GM12878 (cell line): ENCODE data around the gene KIF21A. TPM values are rescaled to one million over a fixed set of nuclear protein-coding genes. Genes with fewer than 3 reads are reported as not detected.

Source experiments
- ATAC-seq: fragments of 200-7000 bp; cut with Tn5 transposase; 3 replicates; pipeline ENCODE4 v1.9.1; 2020; ENCODE audit warnings: mild to moderate bottlenecking, moderate library complexity
- Bru-seq: library from RNA; stranded (reverse); fragments of 400-500 nt; gene quantifications from one replicate; lab custom pipeline; 2021; lab: Mats Ljungman, UMichigan
- BruChase-seq, 2 experiments: library from RNA; stranded (reverse); fragments of 400-500 nt; gene quantifications; one replicate each; lab custom pipeline; 2021; lab: Mats Ljungman, UMichigan
- BruUV-seq: library from RNA; stranded (reverse); fragments of 400-500 nt; replicated peaks from 2 replicates; lab custom pipeline; 2021; lab: Mats Ljungman, UMichigan
- CTCF ChIA-PET: fragments of 300-600 bp; sonication (Branson Sonifier 250); formaldehyde crosslinking; extraction: SDS; loops from one replicate; lab custom pipeline; 2021; ENCODE audit warnings: inconsistent platforms; lab: Yijun Ruan, JAX
- POLR2A ChIA-PET: fragments of 350-600 bp; formaldehyde crosslinking; extraction: SDS; loops from one replicate; lab custom pipeline; 2021; ENCODE audit warnings: inconsistent platforms; lab: Charles Lee
- RAD21 ChIA-PET: fragments of 300-600 bp; sonication (Branson Sonifier 250); formaldehyde crosslinking; loops from one replicate; lab custom pipeline; 2023; ENCODE audit warnings: antibody characterized with exemption; ENCODE audit not compliant: unreplicated experiment; lab: Charles Lee
- SMC1A ChIA-PET: fragments of 300-600 bp; sonication (Branson Sonifier 250); formaldehyde crosslinking; loops from one replicate; lab custom pipeline; 2023; ENCODE audit not compliant: unreplicated experiment, uncharacterized antibody; lab: Charles Lee
- DNase-seq: peaks from one replicate; pipeline ENCODE4 v3.0.0-alpha.2; 2011; ENCODE audit warnings: low read depth, low spot score
- FAIRE-seq: peaks from 3 replicates; lab custom pipeline; 2011; peaks lifted over from hg19 to GRCh38; lab: Jason Lieb, UNC
- H2AFZ ChIP-seq: 2 replicates; pipeline ENCODE4 v1.6.0; 2011; ENCODE audit warnings: low read depth, low read length, control low read depth; ENCODE audit not compliant: control insufficient read depth
- H3K27ac ChIP-seq: 2 replicates; pipeline ENCODE4 v1.5.1; 2011; ENCODE audit warnings: control low read depth; ENCODE audit not compliant: control insufficient read depth, insufficient read depth
- H3K27me3 ChIP-seq, 2 experiments: replicated peaks in 1 of 2; 2 replicates each; pipeline versions ENCODE4 v1.6.0 to v1.6.1; 2011; ENCODE audit warnings: low read length in 1 of 2; ENCODE audit not compliant: control insufficient read depth in 2 of 2, insufficient read depth in 2 of 2
- H3K36me3 ChIP-seq, 2 experiments: 2 replicates each; pipeline ENCODE4 v1.5.1; 2011; ENCODE audit warnings: low read length in 1 of 2; ENCODE audit not compliant: control insufficient read depth in 2 of 2, insufficient read depth in 2 of 2
- H3K4me1 ChIP-seq: 2 replicates; pipeline ENCODE4 v1.6.1; 2011; ENCODE audit warnings: mild to moderate bottlenecking, low read length, moderate library complexity, mixed read lengths; ENCODE audit not compliant: control insufficient read depth, insufficient read depth
- H3K4me2 ChIP-seq: 2 replicates; pipeline ENCODE4 v1.6.0; 2011; ENCODE audit warnings: control low read depth; ENCODE audit not compliant: control insufficient read depth, insufficient read depth
- H3K4me3 ChIP-seq: fragments of 200-600 bp; sonication (generic); 2 replicates; pipeline ENCODE4 v1.5.1; 2016
- H3K79me2 ChIP-seq: 2 replicates; pipeline ENCODE4 v1.6.0; 2011; ENCODE audit warnings: low read length; ENCODE audit not compliant: control insufficient read depth, insufficient read depth
- H3K9ac ChIP-seq: 2 replicates; pipeline ENCODE4 v1.8.0; 2011; ENCODE audit warnings: low read length, control low read depth, mixed read lengths; ENCODE audit not compliant: control insufficient read depth, insufficient read depth
- H3K9me3 ChIP-seq: replicated peaks from 3 replicates; pipeline ENCODE4 v1.5.1; 2011; ENCODE audit warnings: mild to moderate bottlenecking, low read length; ENCODE audit not compliant: control insufficient read depth, insufficient read depth
- H4K20me1 ChIP-seq: 2 replicates; pipeline ENCODE4 v1.6.0; 2011; ENCODE audit not compliant: control insufficient read depth, insufficient read depth
- CHD2 ChIP-seq: IDR thresholded peaks from 2 replicates; pipeline ENCODE4 v1.6.1; 2011; ENCODE audit warnings: low read depth, low read length, improper control_type of control experiment, borderline replicate concordance
- NFYB ChIP-seq: IDR thresholded peaks from 2 replicates; pipeline ENCODE4 v1.6.1; 2011; ENCODE audit warnings: low read depth, mild to moderate bottlenecking, low read length, improper control_type of control experiment, moderate library complexity; ENCODE audit not compliant: insufficient read depth
- YY1 ChIP-seq: IDR thresholded peaks from 2 replicates; pipeline ENCODE4 v1.6.1; 2011; ENCODE audit warnings: low read depth, mild to moderate bottlenecking, low read length
- WGBS: methylation state at CpG from one replicate; pipeline ENCODE4 v1.1.6; 2016; ENCODE audit warnings: low lambda C conversion rate; ENCODE audit not compliant: insufficient replicate concordance, insufficient coverage; ENCODE audit errors: missing lambda C conversion rate; 5-methylcytosine and 5-hydroxymethylcytosine counted together
- in situ Hi-C: fragments of 300-500 bp; cut with MboI; formaldehyde crosslinking; loops from 9 replicates; pipeline ENCODE4 v1.14.3; 2018; ENCODE audit warnings: mixed read lengths
- intact Hi-C: fragments of 100-400 bp; cut with micrococcal nuclease; formaldehyde crosslinking; loops from one replicate; pipeline ENCODE4 v1.14.2; 2022; ENCODE audit not compliant: unreplicated experiment
- long read RNA-seq, 2 experiments: library from polyadenylated mRNA; unstranded; transcript quantifications; one replicate each; pipeline ENCODE4 v2.0.0, GENCODE V29; 2019 to 2020
- polyA minus RNA-seq, 3 experiments: library from RNA; depleted of rRNA, polyadenylated mRNA; stranded (reverse); fragments of >200 nt; gene quantifications; 2 replicates each; pipeline ENCODE4 v1.2.3, GENCODE V29; 2011
- polyA plus RNA-seq, 11 experiments: library from polyadenylated mRNA; depleted of rRNA in 4 of 11; unstranded in 6 of 11; stranded (reverse) in 5 of 11; fragments of >200 nt; fragmentation: Nextera tagmentation in 4 of 11; fragmentation: Illumina TruSeq in 1 of 11; extraction: Ambion mirVana in 4 of 11; extraction: Trizol in 1 of 11; gene quantifications; 1 replicate in 1 of 11; 2 replicates in 10 of 11; pipeline versions ENCODE4 v1.2.1 to v1.2.3, GENCODE V29; 2011 to 2016; ENCODE audit warnings: inconsistent platforms in 2 of 11, missing spikeins in 2 of 11, low read depth in 1 of 11
- total RNA-seq, 4 experiments: library from RNA; depleted of rRNA in 3 of 4; stranded (reverse); fragments of >200 nt in 3 of 4; fragmentation: Illumina TruSeq in 1 of 4; extraction: Trizol in 1 of 4; gene quantifications; 2 replicates each; pipeline versions ENCODE4 v1.2.1 to v1.2.3, GENCODE V29; 2013 to 2021
- TF ChIP-seq, protein P1 (sequence below): fragments of 450-650 bp; formaldehyde crosslinking; IDR thresholded peaks from 2 replicates; pipeline ENCODE4 v1.4.0; 2022; ENCODE audit warnings: mild to moderate bottlenecking, moderate library complexity

KIF21A gene, protein sequence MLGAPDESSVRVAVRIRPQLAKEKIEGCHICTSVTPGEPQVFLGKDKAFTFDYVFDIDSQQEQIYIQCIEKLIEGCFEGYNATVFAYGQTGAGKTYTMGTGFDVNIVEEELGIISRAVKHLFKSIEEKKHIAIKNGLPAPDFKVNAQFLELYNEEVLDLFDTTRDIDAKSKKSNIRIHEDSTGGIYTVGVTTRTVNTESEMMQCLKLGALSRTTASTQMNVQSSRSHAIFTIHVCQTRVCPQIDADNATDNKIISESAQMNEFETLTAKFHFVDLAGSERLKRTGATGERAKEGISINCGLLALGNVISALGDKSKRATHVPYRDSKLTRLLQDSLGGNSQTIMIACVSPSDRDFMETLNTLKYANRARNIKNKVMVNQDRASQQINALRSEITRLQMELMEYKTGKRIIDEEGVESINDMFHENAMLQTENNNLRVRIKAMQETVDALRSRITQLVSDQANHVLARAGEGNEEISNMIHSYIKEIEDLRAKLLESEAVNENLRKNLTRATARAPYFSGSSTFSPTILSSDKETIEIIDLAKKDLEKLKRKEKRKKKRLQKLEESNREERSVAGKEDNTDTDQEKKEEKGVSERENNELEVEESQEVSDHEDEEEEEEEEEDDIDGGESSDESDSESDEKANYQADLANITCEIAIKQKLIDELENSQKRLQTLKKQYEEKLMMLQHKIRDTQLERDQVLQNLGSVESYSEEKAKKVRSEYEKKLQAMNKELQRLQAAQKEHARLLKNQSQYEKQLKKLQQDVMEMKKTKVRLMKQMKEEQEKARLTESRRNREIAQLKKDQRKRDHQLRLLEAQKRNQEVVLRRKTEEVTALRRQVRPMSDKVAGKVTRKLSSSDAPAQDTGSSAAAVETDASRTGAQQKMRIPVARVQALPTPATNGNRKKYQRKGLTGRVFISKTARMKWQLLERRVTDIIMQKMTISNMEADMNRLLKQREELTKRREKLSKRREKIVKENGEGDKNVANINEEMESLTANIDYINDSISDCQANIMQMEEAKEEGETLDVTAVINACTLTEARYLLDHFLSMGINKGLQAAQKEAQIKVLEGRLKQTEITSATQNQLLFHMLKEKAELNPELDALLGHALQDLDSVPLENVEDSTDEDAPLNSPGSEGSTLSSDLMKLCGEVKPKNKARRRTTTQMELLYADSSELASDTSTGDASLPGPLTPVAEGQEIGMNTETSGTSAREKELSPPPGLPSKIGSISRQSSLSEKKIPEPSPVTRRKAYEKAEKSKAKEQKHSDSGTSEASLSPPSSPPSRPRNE (N-terminal part only)
- total RNA-seq (2013; cell fraction: nucleolus; rRNA removed) = 193 and 223 TPM in 2 replicates
- total RNA-seq (2014; rRNA removed) (28.7 and 41.4 TPM in 2 replicates), total RNA-seq (2014; rRNA removed; fragmentation: Illumina TruSeq; extraction: Trizol) (42.1 and 43.1 TPM in 2 replicates), total RNA-seq (2021) (31.1 and 31.5 TPM in 2 replicates), polyA plus RNA-seq (2011; rRNA removed) (24.4 and 33.5 TPM in 2 replicates), polyA plus RNA-seq (2014; fragmentation: Illumina TruSeq; extraction: Trizol) (36.7 and 43.0 TPM in 2 replicates), polyA plus RNA-seq (2014; fragmentation: Nextera tagmentation; extraction: Ambion mirVana) (10 to 100 TPM; 21.3 to 24.6 TPM), polyA plus RNA-seq (2014; rRNA removed) (17.2 and 22.9 TPM in 2 replicates), polyA plus RNA-seq (2016; fragmentation: Nextera tagmentation; extraction: Ambion mirVana) (10 to 100 TPM; 23.0 to 23.7 TPM), polyA minus RNA-seq (2011; rRNA and poly(A)+ RNA removed) (31.4 and 52.4 TPM in 2 replicates), Bru-seq, nascent RNA (percentile 70 among the genes with signal in this experiment), BruChase-seq, experiment 1, labeled RNA remaining after a 6-hour chase (percentile 71 among the genes with signal in this experiment), BruChase-seq, experiment 2, labeled RNA remaining after a 2-hour chase (percentile 68 among the genes with signal in this experiment)
- polyA plus RNA-seq (2011; ENCODE audit: low read depth) = 15.3 TPM
- 7.7 and 10.1 TPM in 2 replicates for polyA plus RNA-seq (2011; cell fraction: cytosol; rRNA removed)
- 16.8 and 21.9 TPM in 2 replicates for polyA plus RNA-seq (2011; cell fraction: nucleus; rRNA removed)
- 16.3 and 21.4 TPM in 2 replicates for polyA plus RNA-seq (2012)
- polyA minus RNA-seq (2011; cell fraction: cytosol; rRNA and poly(A)+ RNA removed) = 10.3 and 11.7 TPM in 2 replicates
- polyA minus RNA-seq (2011; cell fraction: nucleus; rRNA and poly(A)+ RNA removed) = 46.8 and 97.9 TPM in 2 replicates
- long read RNA-seq, experiment 1, partial matches to known transcripts = 14 of 16 reads
- long read RNA-seq, experiment 1, other reads (novel, unspliced or antisense) = 1 of 16 reads
- long read RNA-seq, experiment 2, partial matches to known transcripts = 116 of 128 reads
- long read RNA-seq, experiment 2, other reads (novel, unspliced or antisense) = 11 of 128 reads

DNA sequence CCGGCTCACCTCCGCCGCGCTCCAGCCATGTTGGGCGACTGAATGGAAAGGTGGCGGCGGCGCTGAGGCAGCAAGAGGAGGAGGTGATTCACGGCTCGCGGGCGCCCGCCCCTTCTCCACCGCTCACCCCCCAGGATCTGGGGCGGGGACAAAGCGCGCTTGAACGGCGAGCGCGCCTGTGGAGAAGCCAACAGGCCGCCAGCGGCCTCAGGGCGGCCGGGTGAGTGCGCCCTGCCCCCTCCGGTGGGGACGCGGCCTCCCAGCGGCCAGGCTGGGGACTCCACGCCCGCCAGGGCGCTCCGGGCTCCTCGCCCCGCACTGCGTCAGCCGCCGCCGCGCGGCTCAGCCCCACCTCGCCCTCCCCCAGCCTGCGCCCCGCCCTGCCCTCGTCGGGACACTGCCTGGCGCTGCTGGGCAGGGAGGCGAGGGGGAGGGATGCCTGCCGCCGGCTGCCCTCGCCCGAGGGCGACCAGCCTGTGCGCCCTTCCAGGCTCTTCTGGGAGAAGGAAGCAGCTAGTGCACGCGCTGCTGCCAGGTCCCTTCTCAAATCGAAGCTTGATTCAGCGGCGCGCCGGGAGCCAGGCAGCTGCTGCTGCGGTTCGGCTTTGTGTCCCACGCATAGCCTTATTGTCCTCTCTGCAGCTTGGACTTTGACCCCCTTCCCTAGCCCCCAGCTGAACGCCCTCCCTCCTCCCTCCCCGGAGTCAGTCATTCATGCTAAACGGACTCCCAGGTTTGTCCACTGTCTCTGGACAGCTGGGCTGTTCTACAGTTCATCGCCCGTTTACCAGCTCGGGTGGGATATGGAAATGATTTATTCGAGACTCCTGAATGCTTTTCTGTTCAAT, at the start of gene KIF21A:
Gene KIF21A (minus strand): TSS at position 40 of the 848 bp plus-strand sequence. CDS start 150 bp downstream, outside the sequence.
- in situ Hi-C loops = loop anchor here (25.0 kb wide), 3 partner anchors 106 to 756 kb away; no protein-coding TSS in a partner anchor
- no peaks in the 10 kb centered on the region; the same call in 2 of the 3 replicates for H3K9me3 ChIP-seq
- H3K4me2 ChIP-seq = peak within 1 kb of the TSS; percentile 75
- peak within 1 kb of the TSS; percentile 51 for H3K27ac ChIP-seq
- WGBS = under 1% methylated on average over 51 of the region's 72 CpGs
- ChIA-PET CTCF (interaction anchor here (0.8 to 2.2 kb wide), 6 partner anchors 17 to 249 kb away, joined by 3 to 6 read pairs (median 5); partner anchors contain the start of gene ABCD2), POLR2A (interaction anchor here (1.4 to 1.6 kb wide), 2 partner anchors 37 to 70 kb away, joined by 4 to 5 read pairs; no protein-coding TSS in a partner anchor), RAD21 (interaction anchor here (0.6 to 2.0 kb wide), 13 partner anchors 24 to 249 kb away, joined by 3 to 8 read pairs (median 4); no protein-coding TSS in a partner anchor), SMC1A (interaction anchor here (1.0 to 2.4 kb wide), 6 partner anchors 12 to 179 kb away, joined by 3 to 11 read pairs (median 4); no protein-coding TSS in a partner anchor)
- DNase-seq = peak; percentile 66
- intact Hi-C loops = loop anchor here (2.0 to 5.0 kb wide), 3 partner anchors 66 to 175 kb away; partner anchors contain the start of gene ABCD2
- no peaks in the 10 kb centered on the region for H3K36me3 ChIP-seq
- H3K79me2 ChIP-seq = peaks cover 41% of the 10 kb centered on the region
- peak within 1 kb of the TSS; percentile 80 for H2AFZ ChIP-seq
- no peaks in the 10 kb centered on the region; the same call in 1 of the 2 replicates for H3K4me1 ChIP-seq
- H3K4me3 ChIP-seq = peak within 1 kb of the TSS; percentile 99
- peak within 1 kb of the TSS; percentile 69 for H3K9ac ChIP-seq
- peak; percentile 93 for ATAC-seq
- FAIRE-seq = no peak
- BruUV-seq = no TSS peak
- no peaks in the 10 kb centered on the region for H4K20me1 ChIP-seq
- no peaks in the 10 kb centered on the region for H3K27me3 ChIP-seq
- TF ChIP-seq, protein P1, sequence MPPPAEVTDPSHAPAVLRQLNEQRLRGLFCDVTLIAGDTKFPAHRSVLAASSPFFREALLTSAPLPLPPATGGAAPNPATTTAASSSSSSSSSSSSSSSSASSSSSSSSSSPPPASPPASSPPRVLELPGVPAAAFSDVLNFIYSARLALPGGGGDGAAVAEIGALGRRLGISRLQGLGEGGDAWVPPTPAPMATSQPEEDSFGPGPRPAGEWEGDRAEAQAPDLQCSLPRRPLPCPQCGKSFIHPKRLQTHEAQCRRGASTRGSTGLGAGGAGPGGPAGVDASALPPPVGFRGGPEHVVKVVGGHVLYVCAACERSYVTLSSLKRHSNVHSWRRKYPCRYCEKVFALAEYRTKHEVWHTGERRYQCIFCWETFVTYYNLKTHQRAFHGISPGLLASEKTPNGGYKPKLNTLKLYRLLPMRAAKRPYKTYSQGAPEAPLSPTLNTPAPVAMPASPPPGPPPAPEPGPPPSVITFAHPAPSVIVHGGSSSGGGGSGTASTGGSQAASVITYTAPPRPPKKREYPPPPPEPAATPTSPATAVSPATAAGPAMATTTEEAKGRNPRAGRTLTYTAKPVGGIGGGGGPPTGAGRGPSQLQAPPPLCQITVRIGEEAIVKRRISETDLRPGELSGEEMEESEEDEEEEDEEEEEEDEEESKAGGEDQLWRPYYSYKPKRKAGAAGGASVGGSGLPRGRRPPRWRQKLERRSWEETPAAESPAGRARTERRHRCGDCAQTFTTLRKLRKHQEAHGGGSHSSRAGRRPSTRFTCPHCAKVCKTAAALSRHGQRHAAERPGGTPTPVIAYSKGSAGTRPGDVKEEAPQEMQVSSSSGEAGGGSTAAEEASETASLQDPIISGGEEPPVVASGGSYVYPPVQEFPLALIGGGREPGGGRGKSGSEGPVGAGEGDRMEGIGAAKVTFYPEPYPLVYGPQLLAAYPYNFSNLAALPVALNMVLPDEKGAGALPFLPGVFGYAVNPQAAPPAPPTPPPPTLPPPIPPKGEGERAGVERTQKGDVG (CRISPR knock-in tag) = no peak
- TF ChIP-seq NFYB (no peak), CHD2 (peak; percentile 77; the same call in 1 of the 2 replicates), YY1 (peak; percentile 88)
